Fibroblast of skin of right biceps (primary cell): ENCODE data around the gene ARSA.
"Not testable (repeated sequence)": the region's sequence is repeated elsewhere in the genome, so short reads cannot be mapped to it uniquely, and the experiment has no call there.

Experiments used
- DNase-seq: peaks from one replicate; pipeline ENCODE4 v3.0.0-alpha.2; 2013

The ARSA gene

DNA sequence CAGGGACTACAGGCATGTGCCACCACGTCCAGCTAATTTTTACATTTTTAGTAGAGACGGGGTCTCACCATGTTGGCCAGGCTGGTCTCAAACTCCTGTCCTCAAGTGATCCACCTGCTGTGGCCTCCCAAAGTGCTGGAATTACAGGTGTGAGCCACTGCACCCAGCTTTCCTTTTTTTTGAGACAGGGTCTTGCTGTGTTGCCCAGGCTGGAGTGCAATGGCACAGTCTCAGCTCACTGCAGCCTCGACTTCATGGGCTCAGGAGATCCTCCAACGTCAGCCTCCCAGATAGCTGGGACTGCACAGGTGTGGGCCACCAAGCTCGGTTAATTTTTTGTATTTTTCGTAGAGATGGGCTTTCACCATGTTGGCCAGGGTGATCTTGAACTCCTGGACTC lies 26.7 kb upstream of the ARSA start:
- DNase-seq: not testable (repeated sequence)

DNA sequence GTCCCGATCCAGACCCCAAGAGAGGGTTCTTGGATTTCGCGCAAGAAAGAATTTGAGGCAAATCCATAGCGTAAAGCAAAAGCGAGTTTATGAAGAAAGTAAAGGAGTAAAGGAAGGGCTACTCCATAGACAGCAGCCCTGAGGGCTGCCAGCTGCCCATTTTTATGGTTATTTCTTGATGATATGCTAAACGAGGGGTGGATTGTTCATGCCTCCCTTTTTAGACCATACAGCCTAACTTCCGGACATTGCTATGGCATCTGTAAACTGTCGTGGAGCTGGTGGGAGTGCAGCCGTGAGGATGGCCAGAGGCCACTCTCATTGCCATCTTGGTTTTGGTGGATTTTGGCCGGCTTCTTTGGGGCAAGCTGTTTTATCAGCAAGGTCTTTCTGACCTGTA lies 25.3 kb upstream of the ARSA start:
- DNase-seq: no peak

DNA sequence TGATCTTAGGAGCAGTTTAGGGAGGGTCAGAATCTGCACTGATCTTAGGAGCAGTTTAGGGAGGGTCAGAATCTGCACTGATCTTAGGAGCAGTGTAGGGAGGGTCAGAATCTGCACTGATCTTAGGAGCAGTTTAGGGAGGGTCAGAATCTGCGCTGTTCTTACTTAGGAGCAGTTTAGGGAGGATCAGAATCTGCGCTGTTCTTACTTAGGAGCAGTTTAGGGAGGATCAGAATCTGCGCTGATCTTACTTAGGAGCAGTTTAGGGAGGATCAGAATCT lies 15.8 kb upstream of the ARSA start:
- not testable (repeated sequence) for DNase-seq

DNA sequence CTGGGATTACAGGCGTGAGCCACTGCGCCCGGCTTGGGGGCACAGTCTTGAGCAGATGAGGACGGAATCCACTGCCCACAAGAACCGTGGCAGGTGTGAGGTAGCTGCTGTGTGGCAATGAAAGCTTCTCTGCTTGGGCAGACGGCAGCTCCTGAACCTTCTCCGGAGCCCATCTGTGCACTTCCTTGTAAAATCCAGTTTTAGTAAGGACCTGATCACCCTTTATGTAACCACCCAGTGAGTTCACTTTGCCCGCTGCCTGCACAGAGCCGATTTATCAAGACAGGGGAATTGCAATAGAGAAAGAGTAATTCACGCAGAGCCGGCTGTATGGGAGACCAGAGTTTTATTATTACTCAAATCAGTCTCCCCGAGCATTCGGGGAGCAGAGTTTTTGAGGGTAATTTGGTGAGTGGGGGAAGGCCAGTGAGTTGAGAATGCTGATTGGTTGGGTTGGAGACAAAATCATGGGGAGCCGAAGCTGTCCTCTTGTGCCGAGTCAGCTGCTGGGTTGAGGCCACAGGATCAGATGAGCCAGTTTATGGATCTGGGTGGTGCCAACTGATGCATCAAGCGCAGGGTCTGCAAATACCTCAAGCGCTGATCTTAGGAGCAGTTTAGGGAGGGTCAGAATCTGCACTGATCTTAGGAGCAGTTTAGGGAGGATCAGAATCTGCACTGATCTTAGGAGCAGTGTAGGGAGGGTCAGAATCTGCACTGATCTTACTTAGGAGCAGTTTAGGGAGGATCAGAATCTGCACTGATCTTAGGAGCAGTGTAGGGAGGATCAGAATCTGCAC lies 15.3 kb upstream of the ARSA start:
- DNase-seq: not testable (repeated sequence)

DNA sequence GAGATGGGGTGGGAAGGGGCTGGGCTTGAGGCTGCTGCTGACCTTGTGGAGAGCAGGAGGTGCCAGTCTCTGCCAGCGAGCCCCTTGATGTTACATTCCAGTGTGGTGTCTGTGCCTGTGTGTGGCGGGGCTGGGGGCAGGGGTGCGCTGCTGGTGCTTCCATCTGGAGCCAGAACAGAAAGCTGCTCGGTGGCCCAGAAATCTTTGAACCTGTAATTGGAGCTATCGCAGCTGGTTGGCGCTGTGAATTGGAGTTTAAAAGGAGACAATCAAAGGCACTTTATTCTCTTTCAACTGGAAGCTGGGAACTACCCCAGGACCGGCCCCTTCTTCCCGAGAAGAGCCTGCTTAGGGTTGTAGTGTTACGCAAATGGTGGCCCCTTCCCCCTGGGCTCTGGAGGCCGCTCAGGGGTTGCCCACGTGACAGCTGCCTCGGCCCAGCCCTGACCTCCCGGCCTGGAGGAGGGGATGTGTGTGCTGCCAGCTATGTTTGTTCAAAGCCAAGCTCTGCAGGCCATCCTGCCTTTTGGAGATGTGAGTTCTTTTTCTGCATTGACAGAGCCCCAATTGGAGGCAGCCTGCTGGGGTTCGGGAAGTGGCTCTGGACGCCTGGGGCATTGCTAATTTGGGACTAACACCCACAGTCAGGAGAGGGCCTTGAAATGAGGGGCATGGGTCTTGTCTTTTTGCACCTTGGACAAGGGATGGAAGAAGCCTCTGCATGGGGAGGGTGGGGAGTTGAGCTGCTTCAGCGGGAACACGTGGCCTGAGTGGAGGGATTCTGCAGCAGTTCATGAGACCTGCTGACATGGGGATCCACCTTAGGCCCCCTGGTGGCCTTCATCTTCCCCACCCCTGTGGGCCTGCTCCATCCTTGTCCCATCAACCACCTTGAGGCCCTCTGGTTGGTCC lies 14.0 kb upstream of the ARSA start:
- DNase-seq: peak; percentile 22

- no peak for DNase-seq
Observed at GRCh38 chr22:50640857-50641647, 13.1 kb upstream of the ARSA start.

DNA sequence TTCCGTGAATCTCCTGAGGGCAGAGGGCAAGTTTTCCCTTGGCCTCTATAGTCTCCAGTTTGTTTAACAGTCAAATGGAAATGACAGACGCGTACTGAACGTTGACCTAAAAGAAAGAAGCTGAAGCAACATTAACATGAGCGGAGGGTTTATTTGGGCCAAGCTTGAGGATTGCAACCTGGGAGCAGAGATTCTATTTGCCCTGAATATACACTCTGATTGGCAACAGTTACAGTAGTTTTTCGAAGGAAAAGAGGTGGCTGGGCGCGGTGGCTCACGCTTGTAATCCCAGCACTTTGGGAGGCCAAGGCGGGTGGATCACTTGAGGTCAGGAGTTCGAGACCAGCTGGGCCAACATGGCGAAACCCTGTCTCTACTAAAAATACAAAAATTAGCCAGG lies 12.3 kb upstream of the ARSA start:
- DNase-seq: not testable (repeated sequence)

DNA sequence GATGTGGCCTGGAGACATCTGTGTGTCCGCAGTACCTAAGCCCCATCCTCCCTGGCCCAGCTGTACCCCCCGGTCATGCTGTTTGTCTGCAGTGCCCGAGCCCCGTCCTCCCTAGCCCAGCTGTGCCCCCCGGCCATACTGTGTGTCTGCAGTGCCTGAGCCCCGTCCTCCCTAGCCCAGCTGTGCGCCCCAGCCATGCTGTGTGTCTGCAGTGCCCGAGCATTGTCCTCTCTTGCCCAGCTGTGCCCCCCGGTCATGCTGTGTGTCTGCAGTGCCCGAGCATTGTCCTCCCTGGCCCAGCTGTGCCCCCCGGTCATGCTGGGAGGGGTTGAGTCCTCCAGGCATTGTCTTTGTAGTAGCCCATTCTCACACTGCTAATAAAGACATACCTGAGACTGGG lies 7.6 kb upstream of the ARSA start:
- no peak for DNase-seq

- no peak for DNase-seq
Observed at GRCh38 chr22:50633771-50634170, 5.8 kb upstream of the ARSA start.

GRCh38 chr22:50633086-50633485 lies 5.1 kb upstream of the ARSA start:
- no peak for DNase-seq

DNA sequence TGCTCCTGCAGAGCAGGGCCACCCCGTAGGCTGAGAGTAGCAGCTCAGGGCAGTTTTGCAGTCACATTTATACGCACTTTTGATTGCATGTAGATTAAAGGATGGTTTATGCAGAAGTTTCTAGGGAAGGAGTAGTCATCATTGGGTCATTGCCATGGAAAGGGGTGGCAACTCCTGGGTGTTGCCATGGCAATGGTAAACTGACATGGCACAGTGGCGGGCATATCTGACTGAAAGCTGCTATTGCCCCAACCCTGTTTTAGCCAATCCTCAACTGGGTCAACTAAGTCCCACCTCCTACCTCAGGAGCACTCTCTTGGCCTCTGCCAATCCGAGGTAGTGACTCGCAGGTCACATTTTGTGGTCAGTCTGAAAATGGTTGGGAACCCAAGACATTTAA lies 2.4 kb upstream of the ARSA start:
- no peak for DNase-seq

- DNase-seq: no peak
Observed at GRCh38 chr22:50628543-50629134, 687 bp upstream of the ARSA start.

- no peak for DNase-seq
Observed at GRCh38 chr22:50626850-50627641, 906 bp downstream of the ARSA start.

GRCh38 chr22:50626314-50626849 lies 1.6 kb downstream of the ARSA start:
- DNase-seq: no peak

GRCh38 chr22:50625568-50626313 lies 2.2 kb downstream of the ARSA start:
- no peak for DNase-seq

DNA sequence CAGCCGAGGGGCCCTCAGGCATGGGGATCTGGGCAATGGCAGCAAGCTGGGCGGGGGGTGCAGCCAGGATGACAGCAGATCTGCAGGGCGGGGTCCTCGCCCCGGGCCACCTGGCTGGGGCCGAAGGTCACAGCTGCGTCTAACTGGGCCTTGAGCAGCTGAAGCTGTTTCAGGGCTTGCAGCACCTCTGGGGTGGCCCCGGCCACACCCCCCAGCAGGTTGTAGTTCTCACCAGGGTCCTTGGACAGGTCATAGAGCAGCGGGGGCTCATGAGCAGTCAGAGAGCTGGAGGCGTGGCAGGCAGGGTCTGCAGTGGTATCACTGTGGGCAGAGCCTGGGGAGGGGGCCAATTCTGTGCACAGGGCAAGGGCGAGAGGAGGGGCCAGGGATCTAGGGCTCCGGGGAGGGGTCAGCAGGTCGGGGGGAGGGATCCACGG lies 2.8 kb downstream of the ARSA start:
- no peak for DNase-seq

- no peak for DNase-seq
Observed at GRCh38 chr22:50624347-50625130, 3.4 kb downstream of the ARSA start.

DNA sequence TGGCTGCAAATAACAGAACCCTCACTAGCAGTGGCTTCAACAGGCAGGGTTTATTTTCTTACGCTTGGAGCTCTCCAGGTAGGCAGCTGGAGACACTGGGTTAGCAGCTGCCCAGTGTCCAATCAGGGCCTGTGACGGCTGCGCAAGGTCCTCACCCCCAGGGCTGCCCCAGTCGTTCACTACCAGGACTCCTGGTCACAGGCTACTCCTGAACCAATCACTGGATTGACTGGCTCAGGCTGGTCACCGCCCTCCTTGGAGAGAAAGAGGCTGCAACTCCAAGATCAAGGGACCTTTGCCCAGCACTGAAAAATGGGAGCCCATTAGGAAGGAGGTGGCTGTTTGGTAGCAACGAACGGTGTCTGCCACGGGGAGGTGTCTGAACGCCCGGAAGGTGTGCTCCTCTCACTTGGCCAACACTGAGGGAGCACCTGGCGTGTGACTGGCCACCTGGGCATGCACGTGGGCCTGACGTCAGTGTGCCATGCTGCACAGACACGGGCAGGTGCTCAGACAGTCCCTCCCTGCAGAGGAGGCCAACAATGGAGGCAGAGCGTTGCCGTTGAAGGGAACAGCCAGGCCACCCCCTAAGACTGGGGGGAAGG lies 5.1 kb downstream of the ARSA start:
- DNase-seq: no peak

- no peak for DNase-seq
Observed at GRCh38 chr22:50621948-50622722, 5.8 kb downstream of the ARSA start.
